Type B pancreatic cell (in vitro differentiated cells): ENCODE results near the gene YWHAB. TPM values are rescaled to one million over a fixed set of nuclear protein-coding genes. Genes with fewer than 3 reads are reported as not detected.

Experiments used
- DNase-seq: peaks from one replicate; pipeline ENCODE4 v3.0.0; 2021; ENCODE audit warnings: mixed read lengths; ENCODE audit not compliant: unreplicated experiment; ENCODE audit errors: extremely low spot score
- H3K27ac Mint-ChIP-seq: 2 replicates; pipeline ENCODE4 v1.8.0; 2021; ENCODE audit warnings: mild to moderate bottlenecking, mixed read lengths
- H3K27me3 Mint-ChIP-seq: 2 replicates; pipeline ENCODE4 v1.8.0; 2021; ENCODE audit warnings: mixed read lengths
- H3K36me3 Mint-ChIP-seq: 2 replicates; pipeline ENCODE4 v1.8.0; 2021; ENCODE audit warnings: mixed read lengths
- H3K4me1 Mint-ChIP-seq: one replicate; pipeline ENCODE4 v1.8.0; 2021; ENCODE audit warnings: mixed read lengths; ENCODE audit not compliant: unreplicated experiment
- H3K4me3 Mint-ChIP-seq: 2 replicates; pipeline ENCODE4 v1.8.0; 2021; ENCODE audit warnings: mild to moderate bottlenecking, mixed read lengths
- H3K9me3 Mint-ChIP-seq: 2 replicates; pipeline ENCODE4 v1.8.0; 2021; ENCODE audit warnings: mixed read lengths
- CTCF ChIP-seq: fragments of 200-600 bp; sonication (generic); conservative IDR thresholded peaks from 2 replicates; pipeline ENCODE4 v1.5.0; 2021; ENCODE audit warnings: antibody characterized with exemption, mild to moderate bottlenecking
- total RNA-seq: library from RNA; stranded (reverse); gene quantifications from 2 replicates; pipeline ENCODE4 v1.2.1, GENCODE V29; 2021; ENCODE audit warnings: low replicate concordance

The YWHAB gene
- total RNA-seq, 1 donor from 2014 or later = 153 TPM

GRCh38 chr20:44883214-44883902 is 2.1 kb upstream of the YWHAB start:
- DNase-seq = no peak
- Mint-ChIP-seq H3K4me1 (peaks cover 18% of the 10 kb centered on the region), H3K4me3 (peak overlapping the region; percentile 94), H3K27ac (no peak overlapping the region), H3K27me3 (no peaks in the 10 kb centered on the region), H3K9me3 (no peaks in the 10 kb centered on the region), H3K36me3 (peaks cover 6% of the 10 kb centered on the region)
- TF ChIP-seq CTCF = no peak

GRCh38 chr20:44884907-44885391 is 556 bp upstream of the YWHAB start:
- peaks cover 30% of the 10 kb centered on the region for H3K4me1 Mint-ChIP-seq
- no peaks in the 10 kb centered on the region for H3K27me3 Mint-ChIP-seq
- peak overlapping the region; percentile 95 for H3K27ac Mint-ChIP-seq
- H3K9me3 Mint-ChIP-seq = no peaks in the 10 kb centered on the region
- no peaks in the 10 kb centered on the region for H3K36me3 Mint-ChIP-seq
- no peak for TF ChIP-seq CTCF
- DNase-seq = no peak
- peak overlapping the region; percentile 94 for H3K4me3 Mint-ChIP-seq

GRCh38 chr20:44886266-44886651 is 754 bp downstream of the YWHAB start:
- Mint-ChIP-seq H3K27ac (peak overlapping the region; percentile 94), H3K36me3 (no peaks in the 10 kb centered on the region), H3K27me3 (no peaks in the 10 kb centered on the region), H3K4me1 (peaks cover 30% of the 10 kb centered on the region), H3K4me3 (peak overlapping the region; percentile 98), H3K9me3 (no peaks in the 10 kb centered on the region)
- TF ChIP-seq CTCF = peak; percentile 9
- DNase-seq = no peak

GRCh38 chr20:44886828-44887227 is 1.3 kb downstream of the YWHAB start:
- DNase-seq = no peak
- Mint-ChIP-seq H3K4me3 (peak overlapping the region; percentile 98), H3K4me1 (peaks cover 31% of the 10 kb centered on the region), H3K36me3 (no peaks in the 10 kb centered on the region), H3K27ac (peak overlapping the region; percentile 94), H3K27me3 (no peaks in the 10 kb centered on the region), H3K9me3 (no peaks in the 10 kb centered on the region)
- TF ChIP-seq CTCF = no peak

GRCh38 chr20:44887466-44887865 is 2.0 kb downstream of the YWHAB start:
- no peak for DNase-seq
- peak overlapping the region; percentile 94 for H3K27ac Mint-ChIP-seq

More at GRCh38 chr20:44887466-44887865, 2.0 kb downstream of the YWHAB start:
- TF ChIP-seq CTCF = no peak
- Mint-ChIP-seq H3K27me3 (no peaks in the 10 kb centered on the region), H3K9me3 (no peaks in the 10 kb centered on the region), H3K4me1 (peaks cover 36% of the 10 kb centered on the region), H3K36me3 (no peaks in the 10 kb centered on the region), H3K4me3 (peak overlapping the region; percentile 98)
